ENCODE measurements around the gene RNF145.
A peak's percentile ranks its signal among the peaks of the same experiment; 100 is the strongest.
"Not testable (repeated sequence)": the region's sequence is repeated elsewhere in the genome, so short reads cannot be mapped to it uniquely, and the experiment has no call there.

Gene RNF145

DNA sequence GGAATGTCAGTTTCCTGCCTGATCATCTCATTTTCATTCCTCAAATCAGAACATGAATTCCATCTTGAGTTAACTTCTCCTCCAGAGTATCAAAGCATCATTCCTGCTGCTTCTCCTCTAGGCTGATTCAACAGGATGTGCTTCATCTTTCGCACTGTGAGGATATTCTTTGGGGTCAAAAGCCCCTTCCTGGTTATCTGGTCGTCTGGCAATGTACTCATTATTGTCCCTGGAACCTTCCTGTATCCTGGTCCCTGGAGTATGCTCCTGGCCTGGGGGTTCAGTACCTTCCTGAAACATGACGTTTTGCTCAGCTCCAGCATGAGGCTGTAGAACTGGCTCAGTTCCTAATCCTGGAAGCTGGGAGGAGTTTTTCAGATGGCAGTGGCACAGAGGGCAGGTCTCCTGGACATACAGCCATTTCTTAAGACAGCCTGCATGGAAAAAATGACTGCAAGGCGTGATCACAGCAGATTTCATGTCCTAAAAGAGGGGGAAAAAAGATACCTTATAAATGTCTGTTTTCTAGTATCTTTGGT is 50.7 kb downstream of the RNF145 start:
- peaks cover 20% of the 10 kb centered on the region for H3K36me3 ChIP-seq (ENCODE audit: insufficient read depth, low read length)
- H3K79me2 ChIP-seq (ENCODE audit: control insufficient read depth, insufficient read depth, low read length, unreplicated experiment); H3K4me3 ChIP-seq (ENCODE audit: low read depth, low read length); H2AFZ ChIP-seq (ENCODE audit: low read length, unreplicated experiment); H3K27me3 ChIP-seq (ENCODE audit: insufficient read depth, low read length): not testable (repeated sequence)
- peak overlapping the region; percentile 66 for H3K27ac ChIP-seq (ENCODE audit: low read depth, low read length)
- H3K4me1 ChIP-seq (ENCODE audit: control insufficient read depth, insufficient read depth, low read length, unreplicated experiment): peaks cover 34% of the 10 kb centered on the region

DNA sequence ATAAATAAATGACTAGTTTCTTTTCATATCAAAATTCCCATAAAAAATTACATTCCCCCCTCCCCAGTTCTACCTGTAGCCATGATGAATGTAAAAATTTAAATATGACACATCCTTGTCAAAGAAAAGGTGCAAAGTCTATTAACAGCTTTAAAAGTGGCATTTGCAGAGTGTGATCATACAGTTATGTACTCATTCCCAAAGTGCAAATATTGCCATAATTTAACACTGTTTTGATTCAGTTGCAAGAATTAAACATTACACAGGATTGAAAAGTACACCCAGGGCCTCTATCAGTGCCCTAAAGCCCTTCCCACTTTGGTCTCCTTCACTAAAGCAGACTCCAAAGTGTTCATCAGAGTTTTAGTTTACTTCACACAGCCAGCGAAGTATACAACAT is 51.8 kb downstream of the RNF145 start:
- Histone ChIP-seq H3K79me2 (ENCODE audit: control insufficient read depth, insufficient read depth, low read length, unreplicated experiment) (no peaks in the 10 kb centered on the region), H2AFZ (ENCODE audit: low read length, unreplicated experiment) (no peak overlapping the region), H3K4me1 (ENCODE audit: control insufficient read depth, insufficient read depth, low read length, unreplicated experiment) (peaks cover 25% of the 10 kb centered on the region), H3K27me3 (ENCODE audit: insufficient read depth, low read length) (no peaks in the 10 kb centered on the region), H3K36me3 (ENCODE audit: insufficient read depth, low read length) (peaks cover 20% of the 10 kb centered on the region), H3K4me3 (ENCODE audit: low read depth, low read length) (no peak overlapping the region), H3K27ac (ENCODE audit: low read depth, low read length) (no peak overlapping the region)

DNA sequence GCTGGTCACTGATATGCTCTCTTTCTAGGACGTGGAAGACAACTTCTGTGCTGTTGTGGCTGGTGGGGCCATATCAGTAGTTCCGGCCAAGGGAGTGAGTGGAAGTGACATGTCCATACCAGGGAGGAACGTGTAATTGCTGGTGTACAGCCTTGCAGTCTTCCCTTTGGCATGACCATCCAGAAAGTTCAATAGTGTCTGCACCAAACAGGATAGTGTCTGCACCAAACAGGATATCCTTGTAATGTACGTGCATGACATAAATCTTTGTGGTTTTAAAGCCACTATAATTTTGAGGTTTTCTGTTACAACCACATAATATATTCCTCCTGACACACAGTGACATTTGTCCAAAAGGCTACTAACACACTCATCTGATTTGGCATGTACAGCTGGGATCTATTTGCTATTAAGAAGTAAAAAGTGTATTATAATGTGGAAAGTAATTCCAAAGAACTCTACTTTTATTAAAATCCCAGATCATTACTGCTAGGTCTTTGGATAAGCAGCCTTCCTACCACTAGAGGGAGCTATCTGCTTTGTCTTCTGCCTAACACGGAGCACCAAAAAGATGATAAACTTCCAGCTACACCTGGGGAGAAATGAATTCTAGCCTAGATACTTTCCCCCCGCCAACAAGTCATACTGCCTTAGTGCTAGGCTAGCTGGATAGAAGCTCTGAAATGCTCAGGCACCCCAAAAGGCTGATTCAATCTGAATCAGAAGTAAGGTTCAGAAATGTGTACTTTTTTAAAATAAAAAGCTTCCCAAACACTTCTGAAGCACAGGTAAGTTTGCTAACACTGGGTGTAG is 52.7 kb downstream of the RNF145 start:
- Histone ChIP-seq H3K27ac (ENCODE audit: low read depth, low read length) (no peak overlapping the region), H3K4me3 (ENCODE audit: low read depth, low read length) (no peak overlapping the region), H3K79me2 (ENCODE audit: control insufficient read depth, insufficient read depth, low read length, unreplicated experiment) (no peaks in the 10 kb centered on the region), H3K27me3 (ENCODE audit: insufficient read depth, low read length) (no peaks in the 10 kb centered on the region), H3K36me3 (ENCODE audit: insufficient read depth, low read length) (peaks cover 16% of the 10 kb centered on the region; the same call in 1 of the 2 replicates), H2AFZ (ENCODE audit: low read length, unreplicated experiment) (no peak overlapping the region), H3K4me1 (ENCODE audit: control insufficient read depth, insufficient read depth, low read length, unreplicated experiment) (peaks cover 21% of the 10 kb centered on the region)

DNA sequence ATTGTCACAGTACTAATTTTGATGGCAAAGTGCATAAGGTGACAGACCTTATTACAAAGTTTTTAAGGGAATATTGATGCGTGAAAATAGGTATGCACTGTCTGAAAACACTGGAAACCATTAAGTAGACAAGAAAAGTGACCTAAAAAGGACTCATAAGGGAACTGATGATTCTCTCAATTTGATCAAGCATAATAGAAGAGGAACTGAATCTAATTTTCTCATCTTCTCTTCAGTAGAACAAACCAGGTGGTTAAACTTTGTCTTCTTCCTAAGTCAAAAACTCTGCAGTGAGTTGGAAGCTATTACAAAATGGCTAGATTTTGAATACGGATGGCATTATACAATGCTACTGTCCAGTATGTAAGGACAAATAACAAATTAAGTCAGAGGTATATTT is 53.4 kb downstream of the RNF145 start:
- Histone ChIP-seq H2AFZ (ENCODE audit: low read length, unreplicated experiment) (no peak overlapping the region), H3K36me3 (ENCODE audit: insufficient read depth, low read length) (peaks cover 16% of the 10 kb centered on the region; the same call in 1 of the 2 replicates), H3K79me2 (ENCODE audit: control insufficient read depth, insufficient read depth, low read length, unreplicated experiment) (no peaks in the 10 kb centered on the region), H3K4me3 (ENCODE audit: low read depth, low read length) (no peak overlapping the region), H3K4me1 (ENCODE audit: control insufficient read depth, insufficient read depth, low read length, unreplicated experiment) (peaks cover 21% of the 10 kb centered on the region), H3K27ac (ENCODE audit: low read depth, low read length) (no peak overlapping the region), H3K27me3 (ENCODE audit: insufficient read depth, low read length) (no peaks in the 10 kb centered on the region)

DNA sequence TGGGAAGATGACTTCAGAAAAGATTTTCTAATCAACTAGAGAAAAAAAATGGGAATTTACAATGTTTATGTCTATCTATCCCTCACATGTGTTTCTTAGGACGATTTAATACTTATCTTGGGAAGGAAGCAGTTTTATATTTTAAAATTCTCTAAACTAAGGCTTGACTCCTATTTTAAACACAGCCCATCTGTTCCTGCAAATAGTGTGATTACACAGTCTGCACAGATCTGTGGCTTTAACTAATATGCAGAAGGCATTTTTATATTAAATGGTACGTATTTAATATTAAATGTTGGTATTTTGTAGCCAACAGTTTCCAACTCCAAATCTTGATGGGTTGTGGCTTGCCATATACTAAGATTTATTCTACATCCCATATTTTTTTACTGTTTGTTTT is 56.5 kb downstream of the RNF145 start:
- Histone ChIP-seq H3K36me3 (ENCODE audit: insufficient read depth, low read length) (0 out of 2 replicates have a peak, but pooled peaks cover 3% of the 10 kb centered on the region), H2AFZ (ENCODE audit: low read length, unreplicated experiment) (no peak overlapping the region), H3K27me3 (ENCODE audit: insufficient read depth, low read length) (no peaks in the 10 kb centered on the region), H3K4me1 (ENCODE audit: control insufficient read depth, insufficient read depth, low read length, unreplicated experiment) (no peaks in the 10 kb centered on the region), H3K79me2 (ENCODE audit: control insufficient read depth, insufficient read depth, low read length, unreplicated experiment) (no peaks in the 10 kb centered on the region), H3K4me3 (ENCODE audit: low read depth, low read length) (no peak overlapping the region), H3K27ac (ENCODE audit: low read depth, low read length) (no peak overlapping the region)

DNA sequence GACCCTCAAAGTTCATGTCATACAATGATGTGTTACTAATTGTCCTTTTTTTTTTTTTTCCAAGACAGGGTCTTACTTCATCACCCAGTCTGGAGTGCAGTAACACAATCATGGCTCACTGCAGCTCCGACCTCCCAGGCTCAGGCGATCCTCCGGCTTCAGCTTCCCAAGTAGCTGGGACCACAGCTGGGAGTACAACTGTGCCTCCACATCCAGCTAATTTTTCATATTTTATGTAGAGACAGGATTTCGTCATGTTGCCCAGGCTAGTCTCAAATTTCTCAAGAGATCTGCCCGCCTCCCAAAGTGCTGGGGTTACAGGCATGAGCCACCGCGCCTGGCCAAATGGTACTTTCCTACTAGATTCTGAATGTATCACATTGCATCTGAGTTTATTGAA is 60.3 kb downstream of the RNF145 start:
- no peak overlapping the region for H3K27ac ChIP-seq (ENCODE audit: low read depth, low read length)
- no peaks in the 10 kb centered on the region for H3K27me3 ChIP-seq (ENCODE audit: insufficient read depth, low read length)
- H3K4me3 ChIP-seq (ENCODE audit: low read depth, low read length): no peak overlapping the region
- no peaks in the 10 kb centered on the region for H3K4me1 ChIP-seq (ENCODE audit: control insufficient read depth, insufficient read depth, low read length, unreplicated experiment)
- no peaks in the 10 kb centered on the region for H3K79me2 ChIP-seq (ENCODE audit: control insufficient read depth, insufficient read depth, low read length, unreplicated experiment)
- H3K36me3 ChIP-seq (ENCODE audit: insufficient read depth, low read length): no peaks in the 10 kb centered on the region
- no peak overlapping the region for H2AFZ ChIP-seq (ENCODE audit: low read length, unreplicated experiment)

DNA sequence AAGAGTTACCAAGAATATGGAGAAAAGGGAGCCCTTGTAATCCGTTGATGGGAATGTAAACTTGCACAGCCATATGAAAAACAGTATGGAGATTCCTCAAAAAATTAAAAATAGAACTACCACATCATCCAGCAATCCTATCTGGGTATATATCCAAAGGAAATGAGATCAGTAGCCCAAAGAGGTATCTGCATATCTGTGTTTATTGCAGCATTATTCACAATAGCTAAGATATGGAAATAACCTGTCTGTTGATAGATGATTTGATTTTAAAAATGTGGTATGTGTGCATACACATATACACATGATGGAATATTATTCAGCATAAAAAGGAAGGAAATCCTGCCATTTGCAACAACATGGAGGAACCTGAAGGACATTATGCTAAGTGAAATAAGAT is 61.4 kb downstream of the RNF145 start:
- no peaks in the 10 kb centered on the region for H3K36me3 ChIP-seq (ENCODE audit: insufficient read depth, low read length)
- no peak overlapping the region for H2AFZ ChIP-seq (ENCODE audit: low read length, unreplicated experiment)
- H3K4me3 ChIP-seq (ENCODE audit: low read depth, low read length): no peak overlapping the region
- no peaks in the 10 kb centered on the region for H3K4me1 ChIP-seq (ENCODE audit: control insufficient read depth, insufficient read depth, low read length, unreplicated experiment)
- no peaks in the 10 kb centered on the region for H3K27me3 ChIP-seq (ENCODE audit: insufficient read depth, low read length)
- no peaks in the 10 kb centered on the region for H3K79me2 ChIP-seq (ENCODE audit: control insufficient read depth, insufficient read depth, low read length, unreplicated experiment)
- no peak overlapping the region for H3K27ac ChIP-seq (ENCODE audit: low read depth, low read length)

DNA sequence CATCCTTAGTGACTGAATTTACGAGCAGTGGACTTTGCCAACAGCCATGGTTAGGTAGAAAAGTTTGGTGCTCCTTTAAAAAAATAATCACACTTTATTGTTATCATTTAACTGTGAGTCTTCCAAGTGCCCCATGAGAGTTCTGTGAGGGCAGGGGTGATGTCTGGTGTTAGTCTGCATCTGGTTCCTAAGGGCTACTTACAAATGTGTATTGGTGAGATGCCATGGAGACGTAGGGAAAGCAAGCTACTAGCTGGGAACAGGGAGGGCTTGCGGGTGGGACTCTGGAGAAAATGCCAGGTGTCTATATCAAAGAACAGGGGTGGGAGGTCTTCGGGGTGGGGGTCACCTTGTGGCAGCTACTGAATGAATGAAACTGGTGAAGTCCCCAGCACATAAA is 62.5 kb downstream of the RNF145 start:
- no peaks in the 10 kb centered on the region for H3K4me1 ChIP-seq (ENCODE audit: control insufficient read depth, insufficient read depth, low read length, unreplicated experiment)
- no peak overlapping the region for H2AFZ ChIP-seq (ENCODE audit: low read length, unreplicated experiment)
- H3K4me3 ChIP-seq (ENCODE audit: low read depth, low read length): no peak overlapping the region
- no peak overlapping the region for H3K27ac ChIP-seq (ENCODE audit: low read depth, low read length)
- H3K79me2 ChIP-seq (ENCODE audit: control insufficient read depth, insufficient read depth, low read length, unreplicated experiment): no peaks in the 10 kb centered on the region
- H3K36me3 ChIP-seq (ENCODE audit: insufficient read depth, low read length): no peaks in the 10 kb centered on the region
- H3K27me3 ChIP-seq (ENCODE audit: insufficient read depth, low read length): peaks cover 4% of the 10 kb centered on the region; the same call in 1 of the 2 replicates

DNA sequence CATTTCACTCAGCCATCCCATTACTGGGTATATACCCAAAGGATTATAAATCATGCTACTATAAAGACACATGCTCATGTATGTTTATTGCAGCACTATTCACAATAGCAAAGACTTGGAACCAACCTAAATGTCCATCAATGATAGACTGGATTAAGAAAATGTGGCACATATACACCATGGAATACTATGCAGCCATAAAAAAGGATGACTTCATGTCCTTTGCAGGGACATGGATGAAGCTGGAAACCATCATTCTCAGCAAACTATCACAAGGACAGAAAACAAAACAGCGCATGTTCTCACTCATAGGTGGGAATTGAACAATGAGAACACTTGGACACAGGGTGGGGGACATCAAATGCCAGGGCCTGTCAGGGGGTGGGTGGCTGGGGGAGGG is 64.2 kb downstream of the RNF145 start:
- H3K27ac ChIP-seq (ENCODE audit: low read depth, low read length); H2AFZ ChIP-seq (ENCODE audit: low read length, unreplicated experiment); H3K36me3 ChIP-seq (ENCODE audit: insufficient read depth, low read length); H3K4me3 ChIP-seq (ENCODE audit: low read depth, low read length); H3K27me3 ChIP-seq (ENCODE audit: insufficient read depth, low read length); H3K79me2 ChIP-seq (ENCODE audit: control insufficient read depth, insufficient read depth, low read length, unreplicated experiment); H3K4me1 ChIP-seq (ENCODE audit: control insufficient read depth, insufficient read depth, low read length, unreplicated experiment): not testable (repeated sequence)

DNA sequence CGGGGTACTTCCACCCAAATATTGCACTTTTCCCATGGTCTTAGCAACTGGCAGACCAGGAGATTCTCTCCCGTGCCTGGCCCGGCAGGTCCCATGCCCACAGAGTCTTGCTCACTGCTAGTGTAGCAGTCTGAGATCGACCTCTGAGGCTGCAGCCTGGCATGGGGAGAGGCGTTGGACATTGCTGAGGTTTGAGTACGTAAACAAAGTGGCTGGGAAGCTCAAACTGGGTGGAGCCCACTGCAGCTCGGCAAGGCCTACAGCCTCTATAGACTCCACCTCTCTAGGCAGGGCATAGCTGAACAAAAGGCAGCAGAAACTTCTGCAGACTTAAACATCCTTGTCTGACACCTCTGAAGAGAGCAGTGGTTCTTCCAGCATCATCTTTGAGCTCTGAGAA is 69.6 kb downstream of the RNF145 start:
- H3K27ac ChIP-seq (ENCODE audit: low read depth, low read length): no peak overlapping the region
- H3K4me1 ChIP-seq (ENCODE audit: control insufficient read depth, insufficient read depth, low read length, unreplicated experiment): peaks cover 14% of the 10 kb centered on the region
- H2AFZ ChIP-seq (ENCODE audit: low read length, unreplicated experiment): no peak overlapping the region
- no peaks in the 10 kb centered on the region for H3K36me3 ChIP-seq (ENCODE audit: insufficient read depth, low read length)
- no peak overlapping the region for H3K4me3 ChIP-seq (ENCODE audit: low read depth, low read length)
- H3K27me3 ChIP-seq (ENCODE audit: insufficient read depth, low read length): peaks cover 9% of the 10 kb centered on the region
- H3K79me2 ChIP-seq (ENCODE audit: control insufficient read depth, insufficient read depth, low read length, unreplicated experiment): no peaks in the 10 kb centered on the region

DNA sequence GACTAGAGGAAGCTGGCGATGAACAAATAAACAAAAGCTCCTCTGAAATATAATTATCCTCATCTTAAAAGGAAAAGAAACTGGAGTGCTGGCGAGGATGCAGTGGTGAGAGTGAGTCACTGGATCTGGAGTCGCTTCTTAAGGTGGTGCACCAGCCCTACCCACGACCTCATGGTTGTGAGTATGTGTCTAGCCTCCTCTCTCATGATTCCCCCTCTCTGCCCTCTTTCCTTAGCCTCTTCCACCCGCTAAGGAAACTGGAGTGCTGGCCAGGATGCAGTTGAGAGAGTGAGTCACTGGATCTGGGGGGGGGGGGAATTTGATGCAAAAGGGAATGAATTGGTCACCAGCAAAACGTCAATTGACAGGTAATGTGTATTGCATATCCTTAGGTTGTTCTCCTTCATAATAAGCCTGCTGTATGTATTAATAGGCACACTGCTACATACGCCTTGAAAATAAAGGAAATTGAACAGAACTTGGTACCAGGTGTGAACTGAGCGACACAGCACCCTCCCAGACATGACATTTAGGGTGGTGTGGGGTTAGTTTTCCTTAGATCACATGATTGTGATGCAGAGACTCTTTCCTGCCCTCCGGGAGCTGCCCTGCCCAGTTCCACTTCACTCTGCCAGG is 73.3 kb downstream of the RNF145 start:
- Histone ChIP-seq H3K79me2 (ENCODE audit: control insufficient read depth, insufficient read depth, low read length, unreplicated experiment) (no peaks in the 10 kb centered on the region), H3K36me3 (ENCODE audit: insufficient read depth, low read length) (no peaks in the 10 kb centered on the region), H3K4me1 (ENCODE audit: control insufficient read depth, insufficient read depth, low read length, unreplicated experiment) (peaks cover 25% of the 10 kb centered on the region), H2AFZ (ENCODE audit: low read length, unreplicated experiment) (peak overlapping the region; percentile 56), H3K27me3 (ENCODE audit: insufficient read depth, low read length) (peaks cover 5% of the 10 kb centered on the region; the same call in 1 of the 2 replicates), H3K27ac (ENCODE audit: low read depth, low read length) (peak overlapping the region; percentile 40), H3K4me3 (ENCODE audit: low read depth, low read length) (peak overlapping the region; percentile 56)

Data from ACC112 (cell line).